ENCODE results near the gene DISP2.

GRCh38 chr15:40309344-40309862 is 48.6 kb upstream of the DISP2 start:
- TF ChIP-seq, protein P1, sequence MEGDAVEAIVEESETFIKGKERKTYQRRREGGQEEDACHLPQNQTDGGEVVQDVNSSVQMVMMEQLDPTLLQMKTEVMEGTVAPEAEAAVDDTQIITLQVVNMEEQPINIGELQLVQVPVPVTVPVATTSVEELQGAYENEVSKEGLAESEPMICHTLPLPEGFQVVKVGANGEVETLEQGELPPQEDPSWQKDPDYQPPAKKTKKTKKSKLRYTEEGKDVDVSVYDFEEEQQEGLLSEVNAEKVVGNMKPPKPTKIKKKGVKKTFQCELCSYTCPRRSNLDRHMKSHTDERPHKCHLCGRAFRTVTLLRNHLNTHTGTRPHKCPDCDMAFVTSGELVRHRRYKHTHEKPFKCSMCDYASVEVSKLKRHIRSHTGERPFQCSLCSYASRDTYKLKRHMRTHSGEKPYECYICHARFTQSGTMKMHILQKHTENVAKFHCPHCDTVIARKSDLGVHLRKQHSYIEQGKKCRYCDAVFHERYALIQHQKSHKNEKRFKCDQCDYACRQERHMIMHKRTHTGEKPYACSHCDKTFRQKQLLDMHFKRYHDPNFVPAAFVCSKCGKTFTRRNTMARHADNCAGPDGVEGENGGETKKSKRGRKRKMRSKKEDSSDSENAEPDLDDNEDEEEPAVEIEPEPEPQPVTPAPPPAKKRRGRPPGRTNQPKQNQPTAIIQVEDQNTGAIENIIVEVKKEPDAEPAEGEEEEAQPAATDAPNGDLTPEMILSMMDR (IDR thresholded peaks at IDR 0.05) = no peak
- TF ChIP-seq POLR2A (IDR thresholded peaks at IDR 0.05) = no peak
